ENCODE data around the gene GRM1.

Gene GRM1

DNA sequence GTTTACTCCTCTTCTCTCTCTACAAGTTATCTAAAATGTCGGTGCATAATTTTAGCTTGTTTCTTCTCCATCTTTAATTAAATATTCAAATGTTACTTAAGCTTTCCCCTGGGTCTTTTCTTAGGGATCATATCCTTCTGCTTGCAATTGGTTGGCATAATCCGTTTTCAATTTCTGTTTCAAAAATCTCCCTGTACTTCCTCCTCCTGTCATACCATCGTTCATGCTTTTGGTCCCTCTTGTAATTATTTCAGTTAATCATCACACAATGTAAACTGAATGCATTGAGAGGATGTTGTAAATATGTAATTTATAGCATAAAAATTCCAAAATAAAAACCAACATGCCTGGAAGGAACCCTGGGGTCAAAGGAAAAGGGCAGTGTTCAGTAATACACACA lies 325.6 kb downstream of the GRM1 start:
- intact Hi-C loops (cut with DNase I): no loop called here
- DNase-seq: no peak

DNA sequence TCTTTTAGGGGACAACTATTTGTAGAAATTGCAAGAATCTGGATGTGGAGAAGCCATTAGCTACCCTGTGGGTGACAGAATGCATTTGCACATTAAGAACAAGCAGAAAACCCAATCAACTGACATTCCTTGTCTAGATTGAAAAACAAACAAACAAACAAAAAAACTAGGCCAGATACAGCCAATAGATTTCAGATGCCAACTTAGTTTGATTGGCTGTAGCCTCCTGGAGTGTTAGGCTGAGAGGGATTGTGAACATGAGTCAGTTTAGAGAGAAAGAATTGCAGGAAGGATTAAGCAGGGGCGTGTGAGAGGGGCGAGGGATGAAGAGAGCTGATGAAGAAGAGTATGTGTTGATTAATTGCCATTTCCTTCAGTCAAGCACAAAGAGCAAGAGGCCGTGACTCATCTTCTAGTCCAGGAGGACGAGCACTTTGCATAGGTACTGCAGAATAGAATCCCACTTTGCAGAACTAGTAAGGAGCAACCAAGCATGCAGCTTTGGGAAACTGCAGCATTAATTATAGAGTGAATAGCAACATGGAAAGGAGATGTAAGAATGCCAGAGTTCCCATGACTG lies 326.7 kb downstream of the GRM1 start:
- intact Hi-C loops (cut with DNase I): no loop called here
- no peak for DNase-seq

- DNase-seq: no peak
- intact Hi-C loops (cut with DNase I): no loop called here
Measured at GRCh38 chr6:146357578-146358430, 328.9 kb downstream of the GRM1 start.

DNA sequence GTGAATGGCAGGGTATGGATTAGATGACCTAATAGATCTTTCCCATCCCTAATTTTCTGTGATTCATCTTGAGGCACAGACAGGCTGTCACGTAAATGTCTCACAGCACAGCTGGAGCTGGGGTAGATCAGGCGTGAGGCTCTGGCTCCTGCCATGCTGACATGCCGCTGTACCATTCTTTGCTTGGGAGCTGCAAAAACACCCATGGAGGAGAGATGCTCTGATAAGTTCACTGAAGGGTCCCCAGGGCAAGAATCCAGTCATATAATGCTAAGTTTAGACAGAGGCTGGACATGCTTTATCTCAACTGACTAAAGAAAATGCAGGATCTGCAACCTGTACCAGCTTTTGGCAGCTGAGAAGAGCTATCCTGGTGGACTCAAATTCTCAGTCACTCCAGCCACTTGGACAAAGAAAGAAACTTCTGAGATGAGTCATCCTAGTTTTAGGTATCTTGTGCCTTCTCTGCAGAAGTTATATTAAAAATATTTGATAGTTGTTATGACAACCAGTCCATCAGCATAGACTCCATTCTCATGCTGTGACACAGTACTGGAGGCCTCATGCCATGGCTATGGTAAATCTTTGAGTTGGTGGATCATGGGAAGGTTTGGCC lies 329.7 kb downstream of the GRM1 start:
- intact Hi-C loops (cut with DNase I): no loop called here
- no peak for DNase-seq

- peak in 2 of 42 donors; percentile 17 to 34 for DNase-seq
- intact Hi-C loops (cut with DNase I): no loop called here
Measured at GRCh38 chr6:146359131-146359530, 330.3 kb downstream of the GRM1 start.

DNA sequence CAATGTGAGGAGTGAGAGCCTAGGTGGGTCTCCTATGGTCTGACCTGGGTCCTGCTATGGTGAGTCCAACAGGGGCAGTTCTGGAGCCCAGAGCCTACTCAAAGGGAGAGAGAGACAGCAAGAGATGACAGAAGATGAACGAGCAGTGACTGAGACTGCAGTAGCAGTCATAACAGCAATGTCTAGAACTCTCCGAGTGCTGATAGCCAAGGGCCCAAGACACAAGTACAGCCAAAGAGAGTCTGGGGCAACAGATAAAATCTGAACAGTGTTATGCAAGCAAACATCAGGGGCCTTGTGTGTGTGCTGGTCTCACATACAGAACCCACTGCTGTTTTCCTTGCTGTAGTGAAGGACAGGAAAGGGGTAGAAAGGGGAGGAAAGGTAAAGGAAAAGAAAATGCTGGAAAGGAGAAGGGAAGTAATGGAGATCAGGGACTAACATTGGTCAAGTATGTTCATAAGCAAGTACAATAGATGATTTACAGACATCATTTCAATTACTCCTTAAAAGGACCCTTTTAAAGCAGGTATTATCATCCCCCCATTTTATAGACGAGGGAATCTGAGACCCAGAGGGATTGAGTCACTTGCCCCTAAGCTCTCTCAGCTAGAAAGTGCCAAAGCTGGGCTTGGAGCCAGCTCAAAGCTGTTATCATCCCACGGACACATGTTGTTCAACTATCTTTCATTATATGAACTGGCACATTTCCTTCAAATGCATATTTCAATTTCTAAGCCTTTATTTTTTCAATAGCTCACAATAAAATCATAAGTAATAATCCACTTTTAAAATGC lies 332.5 kb downstream of the GRM1 start:
- intact Hi-C loops (cut with DNase I): no loop called here
- peak in 27 of 42 donors; percentile 11 to 76 (median 38) for DNase-seq

- no peak for DNase-seq
- intact Hi-C loops (cut with DNase I): no loop called here
Measured at GRCh38 chr6:146363838-146364607, 335.2 kb downstream of the GRM1 start.

- no peak for DNase-seq
Measured at GRCh38 chr6:146364816-146365594, 336.1 kb downstream of the GRM1 start.

GRCh38 chr6:146367061-146367460 lies 338.2 kb downstream of the GRM1 start:
- no peak for DNase-seq
- intact Hi-C loops (cut with DNase I): no loop called here

More at GRCh38 chr6:146364816-146365594, 336.1 kb downstream of the GRM1 start:
- intact Hi-C loops (cut with DNase I): no loop called here

GRCh38 chr6:146369866-146370265 lies 341.0 kb downstream of the GRM1 start:
- intact Hi-C loops (cut with DNase I): no loop called here
- DNase-seq: no peak

DNA sequence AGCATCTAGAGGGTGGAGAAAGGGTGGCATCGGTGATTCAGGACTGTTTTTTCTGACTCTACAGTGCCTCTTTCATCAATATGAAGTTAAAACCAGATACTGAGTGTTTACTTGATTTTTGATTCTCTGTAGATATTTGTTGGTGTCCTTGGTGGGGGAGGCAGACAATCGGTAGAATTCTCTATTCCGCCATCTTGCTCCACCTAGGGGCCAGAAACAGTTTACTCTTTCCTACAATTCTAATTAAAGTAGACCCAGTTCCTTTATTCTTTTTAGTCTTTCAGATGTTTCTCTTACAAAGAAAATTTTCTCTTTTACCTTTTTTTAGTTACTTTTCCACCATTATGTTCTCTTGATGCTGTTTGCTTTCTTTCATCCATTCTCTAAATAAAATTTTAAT lies 352.6 kb downstream of the GRM1 start:
- no peak for DNase-seq
- intact Hi-C loops (cut with DNase I): no loop called here

DNA sequence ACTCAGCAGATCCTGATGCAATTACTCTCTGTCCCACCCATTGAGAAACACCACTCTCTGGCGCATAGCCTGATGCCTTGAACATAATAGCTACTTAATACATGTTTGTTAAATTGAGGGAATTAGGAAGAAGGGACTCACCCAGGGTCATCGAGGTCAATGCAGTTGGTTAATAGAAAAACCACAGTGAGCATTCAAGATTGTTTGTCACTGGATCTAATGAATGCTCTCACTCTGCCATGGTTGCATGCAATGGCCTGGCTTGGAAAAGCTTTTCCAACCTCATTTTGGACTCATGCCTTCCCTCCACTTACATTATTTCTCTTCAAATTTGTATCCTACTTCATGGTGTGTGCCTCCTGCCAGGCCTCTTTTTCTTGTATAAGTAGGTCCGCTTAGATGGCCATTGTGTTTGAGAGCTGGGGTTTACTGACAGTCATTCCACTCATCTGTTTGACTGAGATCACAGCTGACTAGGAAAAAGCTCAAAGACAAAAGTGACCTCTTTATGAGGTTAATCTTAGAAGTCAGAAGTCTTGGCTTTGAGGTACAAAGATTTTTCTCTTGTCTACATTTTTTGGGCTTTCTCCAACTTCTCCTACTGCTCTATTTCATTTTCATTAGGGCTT lies 360.0 kb downstream of the GRM1 start:
- intact Hi-C loops (cut with DNase I): no loop called here
- peak in 8 of 42 donors; percentile 3 to 42 (median 6) for DNase-seq

DNA sequence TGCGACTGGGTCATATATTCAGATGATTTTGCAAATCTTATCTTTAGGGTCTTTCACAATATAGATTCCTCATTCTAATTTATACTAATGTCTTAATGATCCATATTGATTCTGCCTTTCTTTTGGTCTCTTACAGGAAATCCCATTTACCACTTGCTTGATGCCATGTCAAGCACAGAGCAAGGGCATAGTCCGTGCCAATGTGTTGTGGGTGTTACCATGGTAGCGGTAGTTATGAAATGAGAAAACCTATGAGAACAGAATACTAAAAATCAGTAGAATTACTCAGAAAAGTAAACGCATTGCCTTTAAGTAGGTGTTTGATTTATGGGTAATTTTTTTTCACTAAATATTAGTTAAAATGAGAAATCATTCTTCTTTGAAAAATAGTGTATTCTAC lies 360.9 kb downstream of the GRM1 start:
- intact Hi-C loops (cut with DNase I): no loop called here
- DNase-seq: peak in 19 of 42 donors; percentile 1 to 61 (median 26)

- intact Hi-C loops (cut with DNase I): no loop called here
Measured at GRCh38 chr6:146397638-146398037, 368.8 kb downstream of the GRM1 start.

GRCh38 chr6:146402476-146402875 lies 373.6 kb downstream of the GRM1 start:
- intact Hi-C loops (cut with DNase I): no loop called here
- no peak for DNase-seq

More at GRCh38 chr6:146397638-146398037, 368.8 kb downstream of the GRM1 start:
- DNase-seq: no peak

GRCh38 chr6:146408583-146408982 lies 379.7 kb downstream of the GRM1 start:
- intact Hi-C loops (cut with DNase I): no loop called here
- no peak for DNase-seq

DNA sequence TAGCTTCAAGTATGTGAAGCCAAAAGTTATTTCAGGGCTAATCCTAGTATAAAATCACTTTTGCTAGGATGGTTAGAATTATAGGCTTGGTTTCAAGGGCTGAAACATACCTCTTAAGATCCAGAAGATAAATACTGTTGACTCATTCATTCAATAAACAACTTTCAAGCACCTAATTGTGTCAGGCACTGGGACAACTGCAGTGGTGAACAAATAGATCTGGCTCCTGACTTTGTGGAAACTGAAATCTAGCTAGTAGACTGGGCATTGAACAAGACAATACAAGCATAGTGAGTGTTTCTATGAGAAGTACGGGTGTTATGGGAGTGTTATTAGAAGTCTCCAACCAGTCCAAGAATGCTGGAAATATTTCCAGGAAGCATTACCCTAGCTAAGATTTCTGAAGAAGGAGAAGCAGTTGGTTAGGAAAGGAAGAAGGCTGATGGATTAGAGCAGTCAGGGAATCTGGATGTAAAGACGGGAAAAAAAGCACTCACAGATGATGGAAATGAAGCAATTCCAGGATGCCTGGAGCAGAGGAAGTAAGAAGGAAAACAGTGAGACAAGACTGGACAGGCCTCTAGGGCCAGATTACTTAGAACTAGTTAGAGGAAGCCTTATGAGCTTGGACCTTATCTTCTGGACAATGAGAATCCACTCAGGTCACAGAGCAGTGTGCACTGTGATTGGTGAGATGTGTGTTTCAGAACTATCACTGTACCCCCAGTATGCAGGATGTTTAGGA lies 382.2 kb downstream of the GRM1 start:
- intact Hi-C loops (cut with DNase I): no loop called here
- no peak for DNase-seq
